VCaP (cell line): ENCODE results near the gene FGD2.

Source experiments
- H3K27ac ChIP-seq: fragments of 450-650 bp; 2 replicates; pipeline ENCODE4 v1.5.1; 2017
- TF ChIP-seq, protein P1 (sequence below): fragments of 450-650 bp; conservative IDR thresholded peaks from 2 replicates; pipeline ENCODE4 v1.5.1; 2017; ENCODE audit warnings: mild to moderate bottlenecking, moderate library complexity

Gene FGD2

DNA sequence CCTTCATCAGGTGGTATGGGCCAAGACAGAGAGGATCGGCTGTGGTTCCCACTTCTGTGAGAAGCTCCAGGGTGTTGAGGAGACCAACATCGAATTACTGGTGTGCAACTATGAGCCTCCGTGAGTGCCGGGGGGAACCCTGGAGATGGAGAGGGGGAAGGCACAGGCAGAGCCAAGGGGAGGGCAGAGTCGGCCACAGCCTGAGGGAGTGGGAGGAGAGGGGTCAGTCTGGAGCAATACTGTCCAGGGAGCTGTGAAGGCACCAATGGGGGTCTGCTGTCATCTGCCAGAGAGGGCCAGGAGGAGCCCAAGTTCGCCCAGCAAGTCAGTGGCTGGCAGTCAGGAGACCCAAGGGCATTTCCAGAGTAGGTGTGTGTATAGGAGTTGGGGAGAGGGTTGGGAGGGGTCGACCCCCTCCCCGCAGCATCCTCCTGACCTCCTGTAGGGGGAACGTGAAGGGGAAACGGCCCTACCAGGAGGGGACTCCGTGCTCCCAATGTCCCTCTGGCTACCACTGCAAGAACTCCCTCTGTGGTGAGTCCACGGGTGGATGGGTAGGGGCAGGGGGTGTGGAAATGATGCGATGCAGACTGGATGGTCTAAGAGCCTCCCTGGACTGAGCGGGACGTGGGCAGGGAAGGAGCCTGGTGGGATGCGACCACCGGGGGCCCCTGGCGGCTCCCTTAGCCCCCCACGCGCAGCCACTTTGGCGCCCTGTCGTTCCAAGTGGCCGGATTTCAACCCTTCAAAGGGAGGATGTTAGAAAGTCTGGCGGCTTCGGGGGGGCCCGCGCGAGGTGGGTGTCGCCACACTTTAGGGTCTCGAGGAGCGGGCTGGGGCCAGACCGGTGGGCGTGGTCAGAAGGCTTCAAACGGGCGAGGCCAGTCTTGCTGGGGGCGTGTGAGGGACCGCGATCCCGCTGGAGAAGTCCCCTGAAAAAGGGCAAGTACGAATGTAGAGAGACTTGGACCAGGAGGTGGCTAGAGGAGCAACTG is 43.7 kb upstream of the FGD2 start:
- no peak overlapping the region for H3K27ac ChIP-seq
- TF ChIP-seq, protein P1, sequence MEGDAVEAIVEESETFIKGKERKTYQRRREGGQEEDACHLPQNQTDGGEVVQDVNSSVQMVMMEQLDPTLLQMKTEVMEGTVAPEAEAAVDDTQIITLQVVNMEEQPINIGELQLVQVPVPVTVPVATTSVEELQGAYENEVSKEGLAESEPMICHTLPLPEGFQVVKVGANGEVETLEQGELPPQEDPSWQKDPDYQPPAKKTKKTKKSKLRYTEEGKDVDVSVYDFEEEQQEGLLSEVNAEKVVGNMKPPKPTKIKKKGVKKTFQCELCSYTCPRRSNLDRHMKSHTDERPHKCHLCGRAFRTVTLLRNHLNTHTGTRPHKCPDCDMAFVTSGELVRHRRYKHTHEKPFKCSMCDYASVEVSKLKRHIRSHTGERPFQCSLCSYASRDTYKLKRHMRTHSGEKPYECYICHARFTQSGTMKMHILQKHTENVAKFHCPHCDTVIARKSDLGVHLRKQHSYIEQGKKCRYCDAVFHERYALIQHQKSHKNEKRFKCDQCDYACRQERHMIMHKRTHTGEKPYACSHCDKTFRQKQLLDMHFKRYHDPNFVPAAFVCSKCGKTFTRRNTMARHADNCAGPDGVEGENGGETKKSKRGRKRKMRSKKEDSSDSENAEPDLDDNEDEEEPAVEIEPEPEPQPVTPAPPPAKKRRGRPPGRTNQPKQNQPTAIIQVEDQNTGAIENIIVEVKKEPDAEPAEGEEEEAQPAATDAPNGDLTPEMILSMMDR: no peak

DNA sequence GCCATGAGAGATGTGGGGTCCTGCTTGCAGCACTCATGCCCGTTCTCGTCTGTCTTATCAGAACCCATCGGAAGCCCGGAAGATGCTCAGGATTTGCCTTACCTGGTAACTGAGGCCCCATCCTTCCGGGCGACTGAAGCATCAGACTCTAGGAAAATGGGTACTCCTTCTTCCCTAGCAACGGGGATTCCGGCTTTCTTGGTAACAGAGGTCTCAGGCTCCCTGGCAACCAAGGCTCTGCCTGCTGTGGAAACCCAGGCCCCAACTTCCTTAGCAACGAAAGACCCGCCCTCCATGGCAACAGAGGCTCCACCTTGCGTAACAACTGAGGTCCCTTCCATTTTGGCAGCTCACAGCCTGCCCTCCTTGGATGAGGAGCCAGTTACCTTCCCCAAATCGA is 42.6 kb upstream of the FGD2 start:
- TF ChIP-seq, protein P1: no peak
- no peak overlapping the region for H3K27ac ChIP-seq

DNA sequence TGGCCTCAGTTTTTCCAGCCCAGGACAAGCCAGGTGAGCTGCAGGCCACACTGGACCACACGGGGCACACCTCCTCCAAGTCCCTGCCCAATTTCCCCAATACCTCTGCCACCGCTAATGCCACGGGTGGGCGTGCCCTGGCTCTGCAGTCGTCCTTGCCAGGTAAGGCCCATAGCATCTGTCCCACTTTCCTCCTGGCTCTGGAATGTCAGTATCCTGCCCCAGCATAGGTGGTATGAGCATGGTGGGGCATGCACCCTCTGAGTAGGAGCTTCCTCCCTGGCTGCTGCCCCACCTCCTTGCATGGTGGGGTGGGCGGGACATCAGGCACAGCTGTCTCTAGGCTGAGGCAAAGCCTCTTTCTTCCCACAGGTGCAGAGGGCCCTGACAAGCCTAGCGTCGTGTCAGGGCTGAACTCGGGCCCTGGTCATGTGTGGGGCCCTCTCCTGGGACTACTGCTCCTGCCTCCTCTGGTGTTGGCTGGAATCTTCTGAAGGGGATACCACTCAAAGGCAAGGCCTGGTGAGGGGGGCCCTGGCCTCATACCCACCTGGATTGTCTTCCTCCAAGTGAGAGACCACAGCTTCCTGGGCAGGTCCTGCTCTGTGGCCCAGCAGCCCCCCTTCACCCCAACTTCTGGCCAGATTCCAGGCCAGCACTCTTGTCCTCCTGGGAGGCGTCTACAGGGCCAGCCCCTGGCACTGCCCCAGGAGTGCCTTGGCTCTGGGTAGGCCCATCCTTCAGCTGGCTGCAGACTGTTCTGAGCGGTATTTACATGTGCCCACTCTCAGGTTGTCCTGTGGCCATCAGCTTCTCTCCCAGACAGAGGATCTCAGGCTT is 41.8 kb upstream of the FGD2 start:
- no peak overlapping the region for H3K27ac ChIP-seq

DNA sequence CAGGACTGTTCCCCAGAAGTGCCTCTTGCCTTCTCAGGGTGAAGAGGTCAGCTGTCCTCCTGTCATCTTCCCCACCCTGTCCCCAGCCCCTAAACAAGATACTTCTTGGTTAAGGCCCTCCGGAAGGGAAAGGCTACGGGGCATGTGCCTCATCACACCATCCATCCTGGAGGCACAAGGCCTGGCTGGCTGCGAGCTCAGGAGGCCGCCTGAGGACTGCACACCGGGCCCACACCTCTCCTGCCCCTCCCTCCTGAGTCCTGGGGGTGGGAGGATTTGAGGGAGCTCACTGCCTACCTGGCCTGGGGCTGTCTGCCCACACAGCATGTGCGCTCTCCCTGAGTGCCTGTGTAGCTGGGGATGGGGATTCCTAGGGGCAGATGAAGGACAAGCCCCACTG is 41.1 kb upstream of the FGD2 start:
- TF ChIP-seq, protein P1: no peak
- no peak overlapping the region for H3K27ac ChIP-seq

More for the DNA sequence above, 41.8 kb upstream of the FGD2 start:
- TF ChIP-seq, protein P1: no peak

DNA sequence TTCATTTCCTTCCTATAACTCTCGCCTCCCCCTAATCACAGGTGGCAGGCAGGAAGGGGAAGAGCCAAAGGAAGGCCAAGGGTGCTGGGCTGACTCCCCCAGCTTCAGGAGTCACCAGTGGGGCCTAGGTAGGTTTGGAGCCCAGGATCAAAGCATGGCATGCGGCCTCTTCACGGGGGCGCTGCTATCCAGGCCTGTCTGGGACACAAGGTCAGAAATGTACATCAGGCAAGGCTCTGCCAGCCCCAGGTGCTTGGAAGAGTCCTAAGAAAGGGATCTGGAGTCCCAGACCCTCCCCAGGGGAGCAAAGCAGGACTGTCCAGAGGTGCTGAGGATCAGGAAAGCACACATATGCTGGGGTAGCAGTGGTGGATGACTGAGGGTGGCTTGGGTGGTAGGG is 40.5 kb upstream of the FGD2 start:
- TF ChIP-seq, protein P1: no peak
- H3K27ac ChIP-seq: no peak overlapping the region

DNA sequence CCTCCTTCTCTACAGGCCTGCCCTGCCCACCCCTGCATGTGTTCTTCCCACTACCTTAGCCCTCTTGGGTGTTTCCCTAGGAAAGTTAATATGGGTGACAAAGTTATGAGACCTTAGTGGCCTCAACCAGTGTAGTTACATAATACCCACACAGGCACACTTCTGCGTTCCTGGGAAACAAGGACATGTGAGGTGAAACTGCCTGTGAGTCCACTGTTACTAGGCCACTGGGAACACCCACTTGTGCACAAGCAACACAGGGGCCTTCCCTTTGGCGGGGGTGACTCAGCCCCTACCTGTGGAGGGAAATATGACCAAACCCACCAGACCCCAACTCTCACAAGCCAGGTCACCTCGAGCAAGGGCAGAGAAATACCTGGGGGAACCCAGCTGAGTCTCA is 38.2 kb upstream of the FGD2 start:
- no peak overlapping the region for H3K27ac ChIP-seq
- TF ChIP-seq, protein P1: no peak

DNA sequence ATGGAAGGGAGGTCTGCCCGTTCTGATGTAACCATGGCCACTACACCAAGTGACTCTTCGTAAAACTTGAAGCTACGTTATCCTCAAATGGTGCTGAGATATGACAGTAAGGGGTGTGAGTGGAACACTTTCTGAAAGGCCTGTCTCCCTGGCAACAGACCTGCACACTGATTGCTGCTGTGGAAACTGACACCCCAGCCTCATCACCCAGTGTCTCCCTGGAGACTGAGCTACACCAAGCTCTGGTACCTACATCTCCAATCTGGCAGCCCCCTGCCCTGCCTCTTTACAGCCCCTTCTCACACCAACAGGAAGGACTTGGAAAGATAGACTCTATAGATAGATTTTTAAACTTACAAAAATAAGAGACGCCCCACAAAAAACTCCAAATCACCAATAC is 37.7 kb upstream of the FGD2 start:
- TF ChIP-seq, protein P1: no peak
- no peak overlapping the region for H3K27ac ChIP-seq
